CD14-positive monocyte (primary cell): Measurements from ENCODE around the gene SIK2. TPM values are rescaled to one million over a fixed set of nuclear protein-coding genes. Genes with fewer than 3 reads are reported as not detected.

Source experiments
- DNase-seq, 3 donors: peaks; one replicate each; pipeline ENCODE4 v3.0.0-alpha.2; 2011 to 2022
- H2AFZ ChIP-seq: 2 replicates; pipeline ENCODE4 v1.6.0; 2012; ENCODE audit warnings: mild to moderate bottlenecking, low read depth, low read length, inconsistent platforms; ENCODE audit not compliant: insufficient read depth, poor library complexity, severe bottlenecking
- H3K27ac ChIP-seq, 2 donors: 1 replicate in 1 of 2; 2 replicates in 1 of 2; pipeline ENCODE4 v1.5.1; 2012 to 2013; ENCODE audit warnings: low read length in 2 of 2, control low read depth in 1 of 2, inconsistent platforms in 1 of 2, low read depth in 1 of 2, mild to moderate bottlenecking in 1 of 2
- H3K27me3 ChIP-seq, 2 donors: one replicate each; pipeline versions ENCODE4 v1.6.0 to v1.6.1; 2011 to 2013; ENCODE audit warnings: low read length in 2 of 2; ENCODE audit not compliant: control insufficient read depth in 2 of 2, insufficient read depth in 2 of 2
- H3K36me3 ChIP-seq, 2 donors: replicated peaks in 1 of 2; 1 replicate in 1 of 2; 2 replicates in 1 of 2; pipeline versions ENCODE4 v1.5.1 to v1.6.1; 2012 to 2013; ENCODE audit warnings: low read length in 2 of 2, control low read depth in 1 of 2, inconsistent platforms in 1 of 2, mild to moderate bottlenecking in 1 of 2; ENCODE audit not compliant: insufficient read depth in 2 of 2, control insufficient read depth in 1 of 2
- H3K4me1 ChIP-seq, 2 donors: 1 replicate in 1 of 2; 2 replicates in 1 of 2; pipeline versions ENCODE4 v1.5.1 to v1.6.1; 2012 to 2013; ENCODE audit warnings: low read length in 2 of 2, control low read depth in 1 of 2, inconsistent platforms in 1 of 2, mild to moderate bottlenecking in 1 of 2, moderate library complexity in 1 of 2; ENCODE audit not compliant: insufficient read depth in 2 of 2, control insufficient read depth in 1 of 2
- H3K4me2 ChIP-seq: replicated peaks from 2 replicates; pipeline ENCODE3; 2012; ENCODE audit warnings: low read length, moderate library complexity, mild to moderate bottlenecking; ENCODE audit not compliant: poor library complexity, severe bottlenecking; ENCODE audit errors: extremely low read depth
- H3K4me3 ChIP-seq, 3 experiments: fragments of 200-600 bp in 1 of 3; sonication (generic) in 1 of 3; replicated peaks in 1 of 3; 1 replicate in 2 of 3; 2 replicates in 1 of 3; pipeline ENCODE4 v1.5.1; 2011 to 2013; ENCODE audit warnings: low read length in 3 of 3, mild to moderate bottlenecking in 3 of 3, control low read depth in 2 of 3, low read depth in 2 of 3, inconsistent platforms in 1 of 3, moderate library complexity in 1 of 3
- H3K79me2 ChIP-seq: 2 replicates; pipeline ENCODE4 v1.6.0; 2012; ENCODE audit warnings: mild to moderate bottlenecking, control low read depth, inconsistent platforms, low read length, moderate library complexity; ENCODE audit not compliant: insufficient read depth
- H3K9ac ChIP-seq: 2 replicates; pipeline ENCODE4 v1.6.0; 2017; ENCODE audit warnings: low read length, mild to moderate bottlenecking; ENCODE audit not compliant: insufficient read depth, poor library complexity, severe bottlenecking
- H3K9me3 ChIP-seq, 2 donors: replicated peaks in 1 of 2; 1 replicate in 1 of 2; 2 replicates in 1 of 2; pipeline versions ENCODE4 v1.5.1 to v1.6.1; 2012 to 2013; ENCODE audit warnings: low read length in 2 of 2, control low read depth in 1 of 2; ENCODE audit not compliant: control insufficient read depth in 1 of 2, insufficient read depth in 1 of 2
- H4K20me1 ChIP-seq: 2 replicates; pipeline ENCODE4 v1.6.0; 2012; ENCODE audit warnings: mild to moderate bottlenecking, low read length, control low read depth, moderate library complexity; ENCODE audit not compliant: insufficient read depth
- H3K27ac Mint-ChIP-seq, 7 donors: one replicate each; pipeline ENCODE4 v1.8.0; 2020; ENCODE audit warnings: mild to moderate bottlenecking in 7 of 7, mixed read lengths in 7 of 7, moderate library complexity in 6 of 7, inconsistent platforms in 2 of 7
- H3K27me3 Mint-ChIP-seq, 3 donors: one replicate each; pipeline ENCODE4 v1.8.0; 2021 to 2022; ENCODE audit warnings: low read depth in 3 of 3, mild to moderate bottlenecking in 3 of 3, mixed read lengths in 3 of 3, moderate library complexity in 3 of 3, inconsistent platforms in 1 of 3
- H3K36me3 Mint-ChIP-seq, 2 donors: one replicate each; pipeline ENCODE4 v1.8.0; 2020; ENCODE audit warnings: mixed read lengths in 2 of 2, inconsistent platforms in 1 of 2, mild to moderate bottlenecking in 1 of 2
- H3K4me1 Mint-ChIP-seq: one replicate; pipeline ENCODE4 v1.8.0; 2020; ENCODE audit warnings: mild to moderate bottlenecking, mixed read lengths
- H3K4me3 Mint-ChIP-seq, 2 donors: one replicate each; pipeline ENCODE4 v1.8.0; 2020; ENCODE audit warnings: mild to moderate bottlenecking in 2 of 2, mixed read lengths in 2 of 2, moderate library complexity in 1 of 2
- H3K9me3 Mint-ChIP-seq, 7 donors: one replicate each; pipeline ENCODE4 v1.8.0; 2020 to 2022; ENCODE audit warnings: mixed read lengths in 7 of 7, mild to moderate bottlenecking in 6 of 7, moderate library complexity in 6 of 7, inconsistent platforms in 2 of 7
- CTCF ChIP-seq: fragments of 200-600 bp; IDR thresholded peaks from one replicate; pipeline ENCODE4 v1.8.0; 2022; ENCODE audit warnings: antibody characterized with exemption, mild to moderate bottlenecking
- WGBS: methylation state at CpG from one replicate; pipeline ENCODE4 v1.1.5; 2013; ENCODE audit warnings: missing lambda C conversion rate; ENCODE audit not compliant: insufficient coverage; 5-methylcytosine and 5-hydroxymethylcytosine counted together
- intact Hi-C, 2 donors: fragments of 100-400 bp; cut with micrococcal nuclease; formaldehyde crosslinking; loops; one replicate each; pipeline versions ENCODE4 v1.15.0 to v1.15.1; 2023
- polyA plus RNA-seq, 3 donors: library from polyadenylated mRNA; depleted of rRNA in 1 of 3; unstranded in 2 of 3; stranded (reverse) in 1 of 3; fragments of 300-500 nt in 2 of 3; fragments of >200 nt in 1 of 3; fragmentation: Illumina TruSeq in 2 of 3; gene quantifications; 1 replicate in 2 of 3; 2 replicates in 1 of 3; pipeline ENCODE4 v1.2.3, GENCODE V29; 2012 to 2021

The SIK2 gene
- polyA plus RNA-seq, 3 donors, result 0.16 to 8.8 (median 0.23) TPM

- no peaks in the 10 kb centered on the region for H3K9me3 ChIP-seq
- H2AFZ ChIP-seq, result no peak overlapping the region
- Mint-ChIP-seq H3K36me3 (peaks cover 6 to 11% of the 10 kb centered on the region in 2 donors), H3K9me3 (no peaks in the 10 kb centered on the region), H3K4me1 (no peaks in the 10 kb centered on the region), H3K4me3 (no peak overlapping the region), H3K27ac (peak overlapping the region in 2 of 7 donors; percentile 15 to 76), H3K27me3 (peaks cover 0 to 2% (median 0%) of the 10 kb centered on the region in 3 donors)
- WGBS, result no CpG with 5 or more reads among the region's 1 CpG
- H3K27ac ChIP-seq, result no peak overlapping the region
- no peak for TF ChIP-seq CTCF
- no peak overlapping the region for H3K9ac ChIP-seq
- H3K4me3 ChIP-seq, result no peak overlapping the region
- H3K36me3 ChIP-seq, result peaks cover 8 to 15% of the 10 kb centered on the region in 2 donors
- intact Hi-C loops, result no loop called here
- peaks cover 35% of the 10 kb centered on the region for H3K79me2 ChIP-seq
- no peak for DNase-seq
- no peak overlapping the region for H3K4me2 ChIP-seq
- no peaks in the 10 kb centered on the region for H3K27me3 ChIP-seq
- H4K20me1 ChIP-seq, result peaks cover 36% of the 10 kb centered on the region
- H3K4me1 ChIP-seq, result no peaks in the 10 kb centered on the region
These were observed 10.0 kb downstream of the SIK2 start for GRCh38 chr11:111612224-111612623.

- H2AFZ ChIP-seq, result no peak overlapping the region
- peaks cover 41 to 58% of the 10 kb centered on the region in 2 donors for H3K36me3 ChIP-seq
- peaks cover 6% of the 10 kb centered on the region for H3K79me2 ChIP-seq
- Mint-ChIP-seq H3K4me3 (no peak overlapping the region), H3K4me1 (no peaks in the 10 kb centered on the region), H3K27me3 (peaks cover 0 to 2% (median 0%) of the 10 kb centered on the region in 3 donors), H3K27ac (no peak overlapping the region), H3K9me3 (peaks cover 0 to 2% (median 0%) of the 10 kb centered on the region in 7 donors), H3K36me3 (peaks cover 28 to 47% of the 10 kb centered on the region in 2 donors)
- WGBS, result 100% methylated on average over 3 of the region's 4 CpGs
- no peaks in the 10 kb centered on the region for H3K4me1 ChIP-seq
- no peak for DNase-seq
- intact Hi-C loops, result no loop called here
- peaks cover 3% of the 10 kb centered on the region for H4K20me1 ChIP-seq
- no peak overlapping the region for H3K9ac ChIP-seq
- TF ChIP-seq CTCF, result no peak
- H3K4me2 ChIP-seq, result no peak overlapping the region
- no peak overlapping the region for H3K4me3 ChIP-seq
- H3K27ac ChIP-seq, result no peak overlapping the region
- no peaks in the 10 kb centered on the region for H3K9me3 ChIP-seq
- H3K27me3 ChIP-seq, result no peaks in the 10 kb centered on the region
These were observed 15.0 kb downstream of the SIK2 start for GRCh38 chr11:111617286-111617685.
